ENCODE results near the gene NKX2-4.

NKX2-4 gene

DNA sequence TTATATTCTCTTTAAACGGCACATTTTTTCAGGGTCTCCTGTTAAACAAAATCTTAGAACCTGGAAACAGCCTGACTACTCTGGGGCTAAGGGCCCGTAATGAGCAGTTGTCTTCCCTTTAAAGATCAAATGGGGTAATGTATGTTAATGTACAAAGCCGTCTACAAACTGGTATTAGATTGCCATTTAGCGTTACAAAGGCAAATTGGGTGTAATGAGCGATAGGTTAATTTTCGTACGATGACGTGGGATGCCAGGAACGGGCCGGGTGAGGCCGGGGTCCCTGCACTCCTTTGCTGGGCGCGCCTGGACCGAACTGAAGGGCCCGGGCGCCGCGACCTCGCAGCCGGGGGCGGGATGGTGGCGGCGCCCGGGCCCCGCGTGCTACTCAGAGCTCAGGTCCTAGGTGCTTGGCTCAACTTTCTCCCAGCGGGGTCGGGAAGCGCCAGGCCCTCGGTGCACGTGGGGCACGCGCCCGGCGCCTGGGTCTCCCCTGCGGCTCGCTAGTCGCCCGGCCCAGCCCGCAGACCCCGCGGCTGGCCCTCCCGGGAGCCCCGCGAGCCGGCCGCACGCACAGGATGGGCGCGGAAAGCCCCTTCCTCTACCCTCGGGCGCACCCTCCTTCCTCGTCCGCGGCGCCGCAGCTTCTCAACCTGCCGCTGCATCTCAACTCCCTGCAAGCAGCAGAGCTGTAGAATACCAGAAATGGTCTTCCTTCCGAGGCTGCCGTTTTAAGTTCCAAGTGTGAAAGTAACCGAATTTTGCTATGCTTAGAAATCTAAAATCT is 5.9 kb downstream of the NKX2-4 start:
- H3F3A ChIP-seq (ENCODE audit: insufficient read depth, low read length), result no peaks in the 10 kb centered on the region
- no peaks in the 10 kb centered on the region for H3K9me3 ChIP-seq (replicated peaks; ENCODE audit: insufficient read depth, low read length)
- no peaks in the 10 kb centered on the region for H3K9me2 ChIP-seq (replicated peaks; ENCODE audit: insufficient read depth, low read length)
- no peaks in the 10 kb centered on the region for H3K4me1 ChIP-seq (ENCODE audit: low read length)
- no peaks in the 10 kb centered on the region for H3K36me3 ChIP-seq (replicated peaks; ENCODE audit: insufficient read depth, low read length)
- no peak overlapping the region for H3K4me2 ChIP-seq (ENCODE audit: low read depth, low read length)
- no peak overlapping the region for H2AFZ ChIP-seq (ENCODE audit: low read length)
- no peak overlapping the region for H3K27ac ChIP-seq (ENCODE audit: low read length)
- H4K20me1 ChIP-seq (ENCODE audit: insufficient read depth, low read length), result no peaks in the 10 kb centered on the region
- H3K27me3 ChIP-seq (replicated peaks; ENCODE audit: insufficient read depth, low read length), result no peaks in the 10 kb centered on the region
- no peak for DNase-seq
- TF ChIP-seq EZH2 (optimal IDR thresholded peaks at IDR 0.05; ENCODE audit: low read depth, low read length) (no peak), EZH2phosphoT487 (IDR thresholded peaks at IDR 0.05; ENCODE audit: low read length) (no peak)
- TF ChIP-seq, protein P1, sequence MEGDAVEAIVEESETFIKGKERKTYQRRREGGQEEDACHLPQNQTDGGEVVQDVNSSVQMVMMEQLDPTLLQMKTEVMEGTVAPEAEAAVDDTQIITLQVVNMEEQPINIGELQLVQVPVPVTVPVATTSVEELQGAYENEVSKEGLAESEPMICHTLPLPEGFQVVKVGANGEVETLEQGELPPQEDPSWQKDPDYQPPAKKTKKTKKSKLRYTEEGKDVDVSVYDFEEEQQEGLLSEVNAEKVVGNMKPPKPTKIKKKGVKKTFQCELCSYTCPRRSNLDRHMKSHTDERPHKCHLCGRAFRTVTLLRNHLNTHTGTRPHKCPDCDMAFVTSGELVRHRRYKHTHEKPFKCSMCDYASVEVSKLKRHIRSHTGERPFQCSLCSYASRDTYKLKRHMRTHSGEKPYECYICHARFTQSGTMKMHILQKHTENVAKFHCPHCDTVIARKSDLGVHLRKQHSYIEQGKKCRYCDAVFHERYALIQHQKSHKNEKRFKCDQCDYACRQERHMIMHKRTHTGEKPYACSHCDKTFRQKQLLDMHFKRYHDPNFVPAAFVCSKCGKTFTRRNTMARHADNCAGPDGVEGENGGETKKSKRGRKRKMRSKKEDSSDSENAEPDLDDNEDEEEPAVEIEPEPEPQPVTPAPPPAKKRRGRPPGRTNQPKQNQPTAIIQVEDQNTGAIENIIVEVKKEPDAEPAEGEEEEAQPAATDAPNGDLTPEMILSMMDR (IDR thresholded peaks at IDR 0.05; ENCODE audit: low read length), result no peak
- no peak overlapping the region for H3K9ac ChIP-seq (ENCODE audit: low read length)
- no peak overlapping the region for H3K4me3 ChIP-seq (ENCODE audit: low read length)
- H3K79me2 ChIP-seq (ENCODE audit: low read length), result no peaks in the 10 kb centered on the region

DNA sequence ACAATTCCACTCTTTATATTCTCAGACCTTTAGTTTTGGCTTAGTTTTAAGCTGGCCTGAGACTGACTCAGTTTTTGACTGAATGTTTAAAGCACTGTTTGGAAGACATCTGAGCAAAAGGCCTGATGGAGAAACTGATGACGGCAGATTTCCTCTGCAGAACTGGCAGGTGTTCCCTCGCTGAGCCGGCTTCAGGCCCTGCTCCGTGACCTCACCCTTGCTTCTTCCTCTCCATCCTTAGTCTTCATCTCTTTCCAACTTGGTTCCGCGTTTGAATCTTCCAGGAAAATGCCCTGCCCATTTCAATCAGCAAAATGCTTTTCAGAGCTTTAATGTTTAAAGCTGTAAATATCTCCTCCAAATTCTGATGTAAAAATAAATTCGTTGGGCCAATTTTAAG is 6.6 kb downstream of the NKX2-4 start:
- Histone ChIP-seq H3K36me3 (replicated peaks; ENCODE audit: insufficient read depth, low read length) (no peaks in the 10 kb centered on the region), H3K79me2 (ENCODE audit: low read length) (no peaks in the 10 kb centered on the region), H3F3A (ENCODE audit: insufficient read depth, low read length) (no peaks in the 10 kb centered on the region), H3K4me1 (ENCODE audit: low read length) (no peaks in the 10 kb centered on the region), H3K4me2 (ENCODE audit: low read depth, low read length) (no peak overlapping the region), H3K27ac (ENCODE audit: low read length) (no peak overlapping the region), H2AFZ (ENCODE audit: low read length) (no peak overlapping the region), H4K20me1 (ENCODE audit: insufficient read depth, low read length) (no peaks in the 10 kb centered on the region), H3K27me3 (replicated peaks; ENCODE audit: insufficient read depth, low read length) (no peaks in the 10 kb centered on the region), H3K9me2 (replicated peaks; ENCODE audit: insufficient read depth, low read length) (no peaks in the 10 kb centered on the region), H3K9ac (ENCODE audit: low read length) (no peak overlapping the region), H3K9me3 (replicated peaks; ENCODE audit: insufficient read depth, low read length) (no peaks in the 10 kb centered on the region), H3K4me3 (ENCODE audit: low read length) (no peak overlapping the region)
- no peak for DNase-seq
- TF ChIP-seq EZH2phosphoT487 (IDR thresholded peaks at IDR 0.05; ENCODE audit: low read length) (no peak), EZH2 (optimal IDR thresholded peaks at IDR 0.05; ENCODE audit: low read depth, low read length) (no peak)
- TF ChIP-seq, protein P1 (IDR thresholded peaks at IDR 0.05; ENCODE audit: low read length), result no peak

DNA sequence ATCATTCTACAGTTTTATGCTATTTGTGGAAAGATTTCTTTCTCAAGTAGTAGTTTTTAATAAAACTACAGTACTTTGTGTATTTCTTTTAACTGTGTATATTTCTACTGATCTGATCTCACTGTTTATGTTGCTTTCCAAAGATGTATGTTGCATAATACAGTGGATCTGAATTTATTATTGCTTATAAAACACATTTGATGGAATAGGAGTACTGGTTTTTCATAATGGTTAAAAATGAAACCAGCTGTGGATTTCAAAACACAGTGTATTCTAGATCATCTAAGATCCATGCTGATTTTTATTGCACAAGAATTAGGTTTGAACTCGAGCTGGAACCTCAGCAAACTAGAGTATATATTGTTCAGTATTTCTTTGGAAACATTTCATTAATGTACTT is 8.0 kb downstream of the NKX2-4 start:
- no peaks in the 10 kb centered on the region for H3K9me3 ChIP-seq (replicated peaks; ENCODE audit: insufficient read depth, low read length)
- H3K4me3 ChIP-seq (ENCODE audit: low read length), result no peak overlapping the region
- H3F3A ChIP-seq (ENCODE audit: insufficient read depth, low read length), result no peaks in the 10 kb centered on the region
- TF ChIP-seq EZH2phosphoT487 (IDR thresholded peaks at IDR 0.05; ENCODE audit: low read length) (no peak), EZH2 (optimal IDR thresholded peaks at IDR 0.05; ENCODE audit: low read depth, low read length) (no peak)
- TF ChIP-seq, protein P1 (IDR thresholded peaks at IDR 0.05; ENCODE audit: low read length), result no peak
- H3K79me2 ChIP-seq (ENCODE audit: low read length), result no peaks in the 10 kb centered on the region
- H3K4me1 ChIP-seq (ENCODE audit: low read length), result no peaks in the 10 kb centered on the region
- no peaks in the 10 kb centered on the region for H4K20me1 ChIP-seq (ENCODE audit: insufficient read depth, low read length)
- no peaks in the 10 kb centered on the region for H3K36me3 ChIP-seq (replicated peaks; ENCODE audit: insufficient read depth, low read length)
- no peak overlapping the region for H3K27ac ChIP-seq (ENCODE audit: low read length)
- no peak for DNase-seq
- H3K9ac ChIP-seq (ENCODE audit: low read length), result no peak overlapping the region
- H3K9me2 ChIP-seq (replicated peaks; ENCODE audit: insufficient read depth, low read length), result no peaks in the 10 kb centered on the region
- no peaks in the 10 kb centered on the region for H3K27me3 ChIP-seq (replicated peaks; ENCODE audit: insufficient read depth, low read length)
- H3K4me2 ChIP-seq (ENCODE audit: low read depth, low read length), result no peak overlapping the region
- H2AFZ ChIP-seq (ENCODE audit: low read length), result no peak overlapping the region
